B cell (primary cell): ENCODE results near the gene ATP6V1B1. TPM values are rescaled to one million over a fixed set of nuclear protein-coding genes. Genes with fewer than 3 reads are reported as not detected.
A peak's percentile ranks its signal among the peaks of the same experiment; 100 is the strongest.

Experiments
- ATAC-seq: fragments of 200-7000 bp; cut with Tn5 transposase; one replicate; pipeline ENCODE4 v1.10.0; 2021; ENCODE audit warnings: low read depth, mild to moderate bottlenecking, moderate number of reproducible peaks, moderate library complexity
- CTCF ChIA-PET: fragments of 350-600 bp; sonication (Branson Sonifier 250); formaldehyde crosslinking; loops from one replicate; lab custom pipeline; 2021; ENCODE audit warnings: antibody characterized with exemption, inconsistent platforms; lab: Charles Lee
- POLR2A ChIA-PET: fragments of 350-600 bp; sonication (Branson Sonifier 250); formaldehyde crosslinking; loops from one replicate; lab custom pipeline; 2021; ENCODE audit warnings: antibody characterized with exemption; lab: Charles Lee
- DNase-seq: peaks from one replicate; pipeline ENCODE4 v3.0.0; 2013
- H2AFZ ChIP-seq: 2 replicates; pipeline ENCODE4 v1.6.1; 2012; ENCODE audit warnings: mild to moderate bottlenecking, low read depth, low read length; ENCODE audit not compliant: insufficient read depth, poor library complexity, severe bottlenecking
- H3K27ac ChIP-seq, 2 donors: 1 replicate in 1 of 2; 2 replicates in 1 of 2; pipeline ENCODE4 v1.5.1; 2012 to 2013; ENCODE audit warnings: low read length in 2 of 2, mild to moderate bottlenecking in 2 of 2, moderate library complexity in 1 of 2
- H3K27me3 ChIP-seq, 4 experiments: fragments of 200-600 bp in 1 of 4; sonication (generic) in 1 of 4; replicated peaks in 1 of 4; 1 replicate in 2 of 4; 2 replicates in 2 of 4; pipeline versions ENCODE4 v1.6.1 to v1.7.0; 2013 to 2016; ENCODE audit warnings: low read length in 3 of 4, mild to moderate bottlenecking in 2 of 4, mixed read lengths in 1 of 4, moderate library complexity in 1 of 4; ENCODE audit not compliant: insufficient read depth in 4 of 4, control insufficient read depth in 3 of 4; ENCODE audit errors: control extremely low read depth in 1 of 4
- H3K36me3 ChIP-seq, 2 experiments: replicated peaks in 1 of 2; 1 replicate in 1 of 2; 2 replicates in 1 of 2; pipeline versions ENCODE4 v1.6.1 to v1.7.1; 2013; ENCODE audit warnings: low read length in 1 of 2; ENCODE audit not compliant: insufficient read depth in 2 of 2, control insufficient read depth in 1 of 2; ENCODE audit errors: control extremely low read depth in 1 of 2, extremely low read depth in 1 of 2
- H3K4me1 ChIP-seq, 2 donors: fragments of 200-600 bp in 1 of 2; sonication (generic) in 1 of 2; 1 replicate in 1 of 2; 2 replicates in 1 of 2; pipeline versions ENCODE4 v1.5.1 to v1.6.1; 2013 to 2017; ENCODE audit warnings: low read length in 2 of 2; ENCODE audit not compliant: control insufficient read depth in 2 of 2, insufficient read depth in 2 of 2
- H3K4me2 ChIP-seq: replicated peaks from 2 replicates; pipeline ENCODE3; 2012; ENCODE audit warnings: mild to moderate bottlenecking, low read depth, low read length; ENCODE audit not compliant: poor library complexity, severe bottlenecking
- H3K4me3 ChIP-seq, 5 experiments: fragments of 200-600 bp in 1 of 5; sonication (generic) in 1 of 5; 1 replicate in 3 of 5; 2 replicates in 2 of 5; pipeline versions ENCODE4 v1.5.1 to v1.7.0; 2011 to 2016; ENCODE audit warnings: low read length in 4 of 5, mild to moderate bottlenecking in 4 of 5, low read depth in 2 of 5, control low read depth in 1 of 5, moderate library complexity in 1 of 5; ENCODE audit not compliant: insufficient read depth in 1 of 5; ENCODE audit errors: control extremely low read depth in 1 of 5, extremely low read depth in 1 of 5
- H3K79me2 ChIP-seq: fragments of 200-600 bp; sonication (generic); one replicate; pipeline ENCODE4 v1.6.0; 2016; ENCODE audit warnings: low read length; ENCODE audit not compliant: control insufficient read depth, insufficient read depth
- H3K9ac ChIP-seq: fragments of 200-600 bp; sonication (generic); 2 replicates; pipeline ENCODE4 v1.6.1; 2017; ENCODE audit warnings: mild to moderate bottlenecking, low read length, moderate library complexity
- H3K9me3 ChIP-seq, 3 donors: one replicate each; pipeline versions ENCODE4 v1.6.1 to v1.7.1; 2013; ENCODE audit warnings: low read length in 2 of 3; ENCODE audit not compliant: control insufficient read depth in 2 of 3, insufficient read depth in 1 of 3; ENCODE audit errors: control extremely low read depth in 1 of 3
- H4K20me1 ChIP-seq: 2 replicates; pipeline ENCODE4 v1.6.0; 2012; ENCODE audit warnings: mild to moderate bottlenecking, low read length; ENCODE audit not compliant: insufficient read depth, control insufficient read depth, poor library complexity, severe bottlenecking
- H3K27ac Mint-ChIP-seq: one replicate; pipeline ENCODE4 v1.8.0; 2021; ENCODE audit warnings: mixed read lengths
- H3K27me3 Mint-ChIP-seq: one replicate; pipeline ENCODE4 v1.8.0; 2021; ENCODE audit warnings: mixed read lengths
- H3K4me1 Mint-ChIP-seq: one replicate; pipeline ENCODE4 v1.8.0; 2021; ENCODE audit warnings: mixed read lengths
- H3K4me3 Mint-ChIP-seq: one replicate; pipeline ENCODE4 v1.8.0; 2021; ENCODE audit warnings: mixed read lengths
- H3K9me3 Mint-ChIP-seq: one replicate; pipeline ENCODE4 v1.8.0; 2022; ENCODE audit warnings: mixed read lengths; ENCODE audit not compliant: insufficient read depth
- CTCF ChIP-seq: fragments of 200-600 bp; IDR thresholded peaks from one replicate; pipeline ENCODE4 v1.8.0; 2022; ENCODE audit warnings: antibody characterized with exemption, mild to moderate bottlenecking
- EZH2 ChIP-seq: IDR thresholded peaks from 2 replicates; pipeline ENCODE4 v1.6.1; 2012; ENCODE audit warnings: borderline replicate concordance, low read depth, mild to moderate bottlenecking, moderate library complexity, low read length; ENCODE audit not compliant: insufficient read depth, poor library complexity, severe bottlenecking
- WGBS: methylation state at CpG from one replicate; pipeline ENCODE4 v1.1.5; 2013; ENCODE audit warnings: missing lambda C conversion rate; ENCODE audit not compliant: insufficient coverage; 5-methylcytosine and 5-hydroxymethylcytosine counted together
- intact Hi-C: fragments of 100-400 bp; cut with micrococcal nuclease; formaldehyde crosslinking; loops from one replicate; pipeline ENCODE4 v1.10.0; 2022
- polyA plus RNA-seq: library from polyadenylated mRNA; depleted of rRNA; stranded (reverse); fragments of >200 nt; gene quantifications from 2 replicates; pipeline ENCODE4 v1.2.3, GENCODE V29; 2012
- total RNA-seq, 2 donors: library from RNA; stranded (reverse); fragments of 120-200 nt in 1 of 2; gene quantifications; 1 replicate in 1 of 2; 2 replicates in 1 of 2; pipeline versions ENCODE4 v1.2.3 to v1.2.4, GENCODE V29; 2013 to 2022

The ATP6V1B1 gene
- total and polyA plus RNA-seq, 2 donors (not counting 1 experiment from before 2014, with no cell fraction given) = not detected

- Histone ChIP-seq H3K4me1 (peaks cover 7 to 10% of the 10 kb centered on the region in 2 donors), H3K27me3 (no peaks in the 10 kb centered on the region), H4K20me1 (no peaks in the 10 kb centered on the region), H3K9ac (peak overlapping the region; percentile 19), H2AFZ (peak overlapping the region; percentile 66), H3K79me2 (no peaks in the 10 kb centered on the region), H3K36me3 (peaks cover 1 to 31% of the 10 kb centered on the region in 2 experiments), H3K4me2 (peak overlapping the region; percentile 66), H3K9me3 (no peaks in the 10 kb centered on the region), H3K27ac (no peak overlapping the region), H3K4me3 (no peak overlapping the region)
- ChIA-PET POLR2A (no interaction called here), CTCF (interaction anchor here (0.6 to 6.6 kb wide), 15 partner anchors 8 to 347 kb away, joined by 3 to 44 read pairs (median 3); partner anchors contain the start of genes NAGK and ZNF638)
- peak overlapping the region; percentile 19 for H3K4me3 Mint-ChIP-seq
- H3K27me3 Mint-ChIP-seq = no peaks in the 10 kb centered on the region
- DNase-seq = no peak
- H3K4me1 Mint-ChIP-seq = peaks cover 11% of the 10 kb centered on the region
- H3K9me3 Mint-ChIP-seq = no peaks in the 10 kb centered on the region
- TF ChIP-seq CTCF = no peak
- no peak for TF ChIP-seq EZH2
- no peak for ATAC-seq
- intact Hi-C loops = no loop called here
- H3K27ac Mint-ChIP-seq = no peak overlapping the region
- 71% methylated on average over 3 of the region's 3 CpGs for WGBS
Measured at GRCh38 chr2:70984228-70984575, 48.5 kb downstream of the ATP6V1B1 start.

- POLR2A ChIA-PET = no interaction called here
- H3K27me3 Mint-ChIP-seq = no peaks in the 10 kb centered on the region
Measured at GRCh38 chr2:70984576-70985282, 49.0 kb downstream of the ATP6V1B1 start.

More at GRCh38 chr2:70984576-70985282, 49.0 kb downstream of the ATP6V1B1 start:
- Histone ChIP-seq H3K4me2 (peak overlapping the region; percentile 66), H3K9ac (peak overlapping the region; percentile 19), H3K4me1 (peaks cover 7 to 8% of the 10 kb centered on the region in 2 donors), H3K27ac (no peak overlapping the region), H3K79me2 (no peaks in the 10 kb centered on the region), H3K36me3 (peaks cover 1 to 37% of the 10 kb centered on the region in 2 experiments), H2AFZ (peak overlapping the region; percentile 66), H3K4me3 (peak overlapping the region in 2 of 5 experiments; percentile 13 to 17), H3K9me3 (no peaks in the 10 kb centered on the region), H3K27me3 (no peaks in the 10 kb centered on the region), H4K20me1 (no peaks in the 10 kb centered on the region)
- TF ChIP-seq CTCF (peak; percentile 77), EZH2 (no peak)
- intact Hi-C loops = loop anchor here (1.0 kb wide), 1 partner anchor 11 kb away; no protein-coding TSS in a partner anchor
- WGBS = 23% methylated on average over 29 of the region's 32 CpGs
- ATAC-seq (peak; percentile 93), DNase-seq (peak; percentile 82)
- Mint-ChIP-seq H3K9me3 (no peaks in the 10 kb centered on the region), H3K27ac (no peak overlapping the region), H3K4me1 (peaks cover 10% of the 10 kb centered on the region), H3K4me3 (peak overlapping the region; percentile 19)
- CTCF ChIA-PET = interaction anchor here (0.6 to 6.6 kb wide), 14 partner anchors 8 to 162 kb away, joined by 3 to 44 read pairs (median 4); partner anchors contain the start of gene NAGK
